ENCODE data around the gene BPIFB3. TPM values are rescaled to one million over a fixed set of nuclear protein-coding genes. Genes with fewer than 3 reads are reported as not detected.

BPIFB3 gene
- total and polyA plus RNA-seq, 9 of the 15 experiments (the other 6 are each of a cell fraction or from before 2014, with no cell fraction given) = not detected

GRCh38 chr20:33059136-33059535, 5.4 kb downstream of the BPIFB3 start (continued):
- TF ChIP-seq RERE (CRISPR knock-in tag; IDR thresholded peaks at IDR 0.05; ENCODE audit: borderline replicate concordance) (no peak), KAT2B (IDR thresholded peaks at IDR 0.05; ENCODE audit: low read depth, low read length) (no peak), RBBP5 (IDR thresholded peaks at IDR 0.05; ENCODE audit: borderline replicate concordance, insufficient read depth, low read length, poor library complexity, severe bottlenecking) (no peak)

- no peaks in the 10 kb centered on the region for H3K79me2 ChIP-seq (ENCODE audit: control insufficient read depth, insufficient read depth, low read length)
- H4K20me1 ChIP-seq (replicated peaks; ENCODE audit: control insufficient read depth, insufficient read depth, low read length) = peaks cover 13% of the 10 kb centered on the region
- peaks cover 22 to 88% of the 10 kb centered on the region in 2 experiments; a peak in 4 of 5 replicates for H3K27me3 ChIP-seq (ENCODE audit: control insufficient read depth in 2 of 2, insufficient read depth in 2 of 2, low read length in 2 of 2)
- H3K9me3 ChIP-seq (replicated peaks; ENCODE audit: control insufficient read depth, insufficient read depth, low read depth, low read length) = no peaks in the 10 kb centered on the region
- peaks cover 2% of the 10 kb centered on the region for H3K9me1 ChIP-seq (ENCODE audit: control insufficient read depth, insufficient read depth, low read length)
- DNase-seq (ENCODE audit: extremely low read depth in 1 of 4, low spot score in 3 of 4) (peak in 2 of 4 experiments; percentile 26 to 32), FAIRE-seq (no peak), ATAC-seq (no peak)
- no peak overlapping the region for H3K9ac ChIP-seq (ENCODE audit: insufficient read depth in 1 of 2, low read depth in 2 of 2, low read length in 2 of 2)
- in situ Hi-C loops (cut with MboI) = no loop called here
- no peak overlapping the region for H3K4me3 ChIP-seq
- ChIA-PET POLR2A (interaction anchor here (0.6 to 1.0 kb wide), 3 partner anchors 9 to 244 kb away, joined by 3 to 5 read pairs (median 3); no protein-coding TSS in a partner anchor), CTCF (ENCODE audit: low intra/inter-chr PET ratio) (no interaction called here)
- no peak overlapping the region for H3K27ac ChIP-seq (ENCODE audit: extremely low read depth, low read depth, low read length)
- H2AFZ ChIP-seq (ENCODE audit: low read depth, low read length) = no peak overlapping the region
- H3K4me1 ChIP-seq (replicated peaks in 1 of 2; ENCODE audit: control insufficient read depth in 2 of 2, insufficient read depth in 2 of 2, low read length in 2 of 2) = peaks cover 0 to 6% of the 10 kb centered on the region in 2 experiments; a peak in 1 of 5 replicates
- intact Hi-C loops (cut with micrococcal nuclease) = no loop called here
- WGBS (ENCODE audit: insufficient coverage, low coverage, missing lambda C conversion rate) = 5% methylated on average over 18 of the region's 22 CpGs
- H3K4me2 ChIP-seq (ENCODE audit: insufficient read depth, low read length) = no peak overlapping the region
- H3K36me3 ChIP-seq (ENCODE audit: control insufficient read depth, insufficient read depth, low read length) = no peaks in the 10 kb centered on the region
- no TSS peak for BruUV-seq (replicated peaks)
- TF ChIP-seq ZNF445 (CRISPR knock-in tag; IDR thresholded peaks at IDR 0.05; ENCODE audit: low read depth) = no peak
- TF ChIP-seq LEF1 (IDR thresholded peaks at IDR 0.05) = no peak
- no peak for TF ChIP-seq IRF9 (tag; IDR thresholded peaks at IDR 0.05)
- TF ChIP-seq MTA3 (IDR thresholded peaks at IDR 0.05; ENCODE audit: borderline replicate concordance) = no peak
- no peak for TF ChIP-seq ZNF436 (CRISPR knock-in tag; IDR thresholded peaks at IDR 0.05)
- TF ChIP-seq TFAM (CRISPR knock-in tag; conservative IDR thresholded peaks at IDR 0.05) = no peak
- TF ChIP-seq ZBED1 (IDR thresholded peaks at IDR 0.05) = no peak
- TF ChIP-seq FOXO4 (CRISPR knock-in tag; IDR thresholded peaks at IDR 0.05) = no peak
- no peak for TF ChIP-seq ZNF778 (CRISPR knock-in tag; IDR thresholded peaks at IDR 0.05)
- no peak for TF ChIP-seq ZKSCAN3 (CRISPR knock-in tag; IDR thresholded peaks at IDR 0.05)
Observed at GRCh38 chr20:33059741-33060390, 6.2 kb downstream of the BPIFB3 start.
